ENCODE data around the gene CNST.

DNA sequence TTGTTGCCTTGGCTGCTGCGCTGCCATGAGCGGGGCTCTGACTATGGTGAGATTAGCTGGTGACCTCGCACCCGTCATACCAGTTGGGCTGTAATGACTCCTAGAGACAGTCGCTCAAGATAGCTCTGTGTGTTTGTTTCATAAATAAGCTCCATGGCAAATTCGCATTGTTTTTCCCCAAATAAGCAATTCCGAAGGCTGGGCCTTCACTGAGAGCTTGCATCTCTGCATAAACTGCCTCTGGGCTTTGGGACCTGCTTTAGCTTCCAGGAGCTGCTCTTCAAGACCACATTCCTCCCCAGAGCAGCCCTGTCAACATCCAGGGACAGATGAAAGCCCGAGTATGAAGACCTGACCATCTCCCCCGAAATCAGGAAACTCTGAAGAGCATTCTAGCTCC, 117.3 kb downstream of the CNST start:
- TF ChIP-seq, protein P1, sequence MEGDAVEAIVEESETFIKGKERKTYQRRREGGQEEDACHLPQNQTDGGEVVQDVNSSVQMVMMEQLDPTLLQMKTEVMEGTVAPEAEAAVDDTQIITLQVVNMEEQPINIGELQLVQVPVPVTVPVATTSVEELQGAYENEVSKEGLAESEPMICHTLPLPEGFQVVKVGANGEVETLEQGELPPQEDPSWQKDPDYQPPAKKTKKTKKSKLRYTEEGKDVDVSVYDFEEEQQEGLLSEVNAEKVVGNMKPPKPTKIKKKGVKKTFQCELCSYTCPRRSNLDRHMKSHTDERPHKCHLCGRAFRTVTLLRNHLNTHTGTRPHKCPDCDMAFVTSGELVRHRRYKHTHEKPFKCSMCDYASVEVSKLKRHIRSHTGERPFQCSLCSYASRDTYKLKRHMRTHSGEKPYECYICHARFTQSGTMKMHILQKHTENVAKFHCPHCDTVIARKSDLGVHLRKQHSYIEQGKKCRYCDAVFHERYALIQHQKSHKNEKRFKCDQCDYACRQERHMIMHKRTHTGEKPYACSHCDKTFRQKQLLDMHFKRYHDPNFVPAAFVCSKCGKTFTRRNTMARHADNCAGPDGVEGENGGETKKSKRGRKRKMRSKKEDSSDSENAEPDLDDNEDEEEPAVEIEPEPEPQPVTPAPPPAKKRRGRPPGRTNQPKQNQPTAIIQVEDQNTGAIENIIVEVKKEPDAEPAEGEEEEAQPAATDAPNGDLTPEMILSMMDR (conservative IDR thresholded peaks at IDR 0.05) = no peak
- no peak for TF ChIP-seq EZH2 (IDR thresholded peaks at IDR 0.05; ENCODE audit: low read depth)

Measured in PC-9 (cell line).